T-helper 2 cell treated with Interferon-gamma antibody and Interleukin-4, amounts not matched to agents 100 ng/mL and 5 ng/mL, for 36 hours (primary cell): ENCODE results near the gene IL36A. TPM values are rescaled to one million over a fixed set of nuclear protein-coding genes. Genes with fewer than 3 reads are reported as not detected.

Experiments used
- intact Hi-C: fragments of 100-400 bp; cut with micrococcal nuclease; formaldehyde crosslinking; loops from one replicate; pipeline ENCODE4 v1.15.1; 2023
- total RNA-seq: library from RNA; stranded (reverse); gene quantifications from 2 replicates; pipeline ENCODE4 v1.2.3, GENCODE V29; 2022

Gene IL36A
- total RNA-seq, 1 donor from 2014 or later, result 0.25 TPM

DNA sequence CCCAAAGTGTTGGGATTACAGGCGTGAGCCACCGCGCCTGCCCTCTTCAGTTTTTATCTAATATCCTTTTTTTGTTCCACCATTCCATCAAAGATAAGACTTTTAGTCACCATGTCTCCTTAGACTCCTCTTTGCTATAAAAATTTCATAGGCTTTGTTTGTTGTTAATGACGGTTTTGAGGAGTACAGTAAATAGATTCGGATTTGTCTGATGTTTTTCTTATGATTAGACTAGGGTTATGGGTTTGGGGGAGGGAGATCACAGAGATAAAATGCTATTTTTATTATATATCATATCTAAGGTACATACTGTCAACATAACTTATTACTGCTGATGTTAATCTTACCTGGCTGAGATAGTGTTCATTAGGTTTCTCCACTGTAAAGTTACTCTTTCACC is 41.2 kb downstream of the IL36A start:
- intact Hi-C loops, result no loop called here

DNA sequence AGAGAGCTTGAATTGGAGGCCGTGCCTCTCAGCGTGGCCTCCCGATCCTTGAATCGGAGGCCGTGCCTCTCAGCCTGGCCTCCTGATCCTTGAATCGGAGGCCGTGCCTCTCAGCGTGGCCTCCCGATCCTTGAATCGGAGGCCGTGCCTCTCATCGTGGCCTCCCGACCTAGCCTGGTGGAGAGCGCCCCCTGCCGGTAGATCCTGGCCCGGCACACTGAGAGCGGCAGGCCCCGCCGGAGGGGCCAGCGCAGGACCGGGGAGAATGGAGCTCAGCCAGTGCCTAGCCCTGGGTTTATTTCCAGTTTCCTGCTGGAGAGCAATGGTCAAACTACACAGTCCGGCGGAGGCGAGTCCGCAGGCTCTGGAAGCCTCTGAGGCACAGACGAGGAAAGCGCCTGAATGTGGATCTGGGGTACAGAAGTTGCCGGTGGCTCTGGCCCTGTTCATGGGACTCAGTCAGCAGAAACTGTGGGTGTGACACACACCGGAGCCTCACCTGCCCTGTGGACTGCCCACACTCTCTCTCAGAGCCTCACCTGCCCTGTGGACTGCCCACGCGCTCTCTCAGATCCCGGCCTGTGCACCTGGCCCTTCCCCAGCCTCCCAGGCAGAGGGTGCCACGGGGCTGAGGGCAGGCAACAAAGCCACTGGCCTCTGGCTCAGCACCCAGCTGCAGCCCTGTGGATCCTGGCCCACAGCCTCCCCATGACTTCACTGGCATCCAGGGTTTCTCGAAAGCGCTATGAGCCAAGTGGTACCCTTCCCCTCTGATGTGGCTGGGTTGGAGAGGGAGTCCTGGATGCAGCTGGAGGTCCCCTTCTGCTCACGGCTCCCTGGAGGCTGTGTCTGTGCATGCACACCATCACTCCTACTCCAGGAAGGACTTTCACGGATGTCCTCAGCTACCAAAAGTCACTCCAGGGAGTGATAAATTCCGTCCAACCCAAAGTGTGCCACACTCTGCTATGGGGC is 45.9 kb downstream of the IL36A start:
- intact Hi-C loops, result no loop called here

DNA sequence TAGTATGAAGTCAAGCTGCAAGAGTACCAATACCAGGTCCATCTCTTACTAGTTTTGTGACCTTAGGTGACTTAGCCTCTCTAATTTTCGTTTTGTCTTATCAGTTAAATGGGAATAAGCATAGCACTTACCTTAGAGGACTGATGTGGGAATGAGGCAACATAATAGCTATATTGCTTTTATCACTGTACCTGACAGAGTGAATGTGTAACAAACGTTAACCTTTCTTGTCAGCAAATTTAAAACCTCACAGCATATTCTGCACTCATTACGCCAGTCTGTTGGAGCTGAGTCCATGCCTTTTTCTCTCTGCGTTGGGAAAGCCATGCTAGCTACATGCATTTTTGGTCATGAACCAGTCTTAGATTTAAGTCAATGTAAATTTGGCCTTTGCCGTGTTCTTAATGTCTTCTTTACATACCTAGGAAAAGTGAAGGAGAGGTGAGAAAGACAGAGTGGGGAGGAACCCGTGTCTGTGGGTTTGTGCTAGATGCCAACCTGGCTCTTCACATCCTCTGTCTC is 47.2 kb downstream of the IL36A start, which contains the start of gene IL36B:
Gene IL36B (minus strand): TSS at position 472 of the 522 bp plus-strand sequence.
- intact Hi-C loops, result no loop called here

DNA sequence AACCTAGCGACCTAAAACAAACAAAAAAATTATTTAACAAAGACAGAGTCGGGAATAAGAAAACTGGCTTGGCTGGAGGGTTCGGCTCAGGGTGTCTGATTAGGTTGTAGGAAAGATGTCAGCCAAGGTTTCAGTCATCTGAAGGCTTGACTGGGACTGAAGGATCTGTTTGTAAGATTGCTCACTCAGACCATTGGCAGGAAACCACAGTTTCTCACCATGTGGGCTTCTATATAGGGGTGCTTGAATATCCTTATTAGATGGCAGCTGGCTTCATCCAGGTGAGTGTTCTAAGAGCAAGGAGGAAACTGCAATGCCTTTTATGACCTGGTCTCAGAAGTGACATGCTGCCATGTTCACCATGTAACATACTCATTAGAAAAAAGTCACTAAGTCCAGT is 48.4 kb downstream of the IL36A start:
- intact Hi-C loops, result no loop called here

DNA sequence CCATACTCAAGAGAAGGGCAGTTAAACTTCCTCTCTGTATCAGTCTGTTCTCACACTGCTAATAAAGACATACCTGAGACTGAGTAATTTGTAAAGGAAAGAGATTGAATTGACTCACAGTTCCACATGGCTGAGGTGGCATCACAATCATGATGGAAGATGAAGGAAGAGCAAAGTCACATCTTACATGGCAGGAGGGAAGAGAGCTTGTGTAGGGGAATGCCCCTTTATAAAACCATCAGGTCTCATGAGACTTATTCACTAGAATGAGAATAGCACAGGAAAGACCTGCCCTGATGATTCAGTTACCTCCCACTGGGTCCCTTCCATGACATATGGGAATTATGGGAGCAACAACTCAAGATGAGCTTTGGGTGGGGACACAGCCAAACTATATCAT is 48.8 kb downstream of the IL36A start:
- intact Hi-C loops, result no loop called here

DNA sequence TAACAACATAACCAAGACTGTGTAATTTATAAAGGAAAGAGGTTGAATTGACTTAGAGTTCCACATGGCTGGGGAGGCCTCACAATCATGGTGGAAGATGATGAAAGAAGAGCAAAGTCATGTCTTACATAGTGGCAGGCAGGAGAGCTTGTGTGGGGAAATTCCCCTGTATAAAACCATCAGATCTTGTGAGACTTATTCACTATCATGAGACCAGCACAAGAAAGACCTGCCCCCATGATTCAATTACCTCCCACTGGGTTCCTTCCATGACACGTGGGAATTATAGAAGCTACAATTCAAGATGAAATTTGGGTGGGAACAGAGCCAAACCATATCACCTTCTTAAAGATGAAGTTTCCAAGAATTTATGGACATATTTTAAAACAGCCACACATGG is 51.3 kb downstream of the IL36A start:
- intact Hi-C loops, result no loop called here

DNA sequence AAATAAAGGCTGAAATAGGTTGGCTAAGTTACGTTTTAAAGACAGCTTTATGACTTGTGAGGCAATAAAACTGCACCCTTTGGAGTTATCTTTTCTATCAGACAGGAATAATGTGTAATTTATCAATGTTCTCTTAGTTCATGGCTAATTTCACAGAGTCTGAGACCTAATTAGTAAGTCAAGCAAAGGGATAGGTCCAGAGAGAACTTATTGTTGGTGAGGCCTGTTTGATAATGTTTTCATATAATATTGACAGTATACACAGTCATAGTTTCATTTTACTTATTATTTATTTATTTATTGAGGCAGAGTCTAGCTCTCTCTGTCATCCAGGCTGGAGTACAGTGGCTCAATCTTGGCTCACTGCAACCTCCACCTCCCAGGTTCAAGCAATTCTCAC is 51.9 kb downstream of the IL36A start:
- intact Hi-C loops, result no loop called here

Other genes with a start within 250 kb of the IL36A start
- 43.2 and 49.6 TPM in 2 replicates for gene CKAP2L, start 240.8 kb upstream of the IL36A start, total RNA-seq
- 0.73 and 0.93 TPM in 2 replicates for gene IL1A, start 221.0 kb upstream of the IL36A start, total RNA-seq
- not detected in 2 replicates for gene IL1B, start 168.7 kb upstream of the IL36A start, total RNA-seq
- gene IL37, start 94.3 kb upstream of the IL36A start, total RNA-seq, result not detected in 2 replicates
- not detected in 2 replicates for gene IL36G, start 27.5 kb upstream of the IL36A start, total RNA-seq
- gene IL36B, start 47.4 kb downstream of the IL36A start, total RNA-seq, result not detected in 2 replicates
- not detected in 2 replicates for gene IL36RN, start 53.7 kb downstream of the IL36A start, total RNA-seq
- not detected in 2 replicates for gene IL1F10, start 62.5 kb downstream of the IL36A start, total RNA-seq
- gene IL1RN, start 122.1 kb downstream of the IL36A start, total RNA-seq, result 0.70 TPM in 2 replicates
- 302 TPM in 2 replicates for gene PSD4, start 168.5 kb downstream of the IL36A start, total RNA-seq